GM20000 (cell line): Measurements from ENCODE around the gene INPP5B.
"Not testable (repeated sequence)": the region's sequence is repeated elsewhere in the genome, so short reads cannot be mapped to it uniquely, and the experiment has no call there.

Source experiments
- DNase-seq: peaks from one replicate; pipeline ENCODE4 v3.0.0; 2012; ENCODE audit warnings: low spot score
- CTCF ChIP-seq: IDR thresholded peaks from 2 replicates; pipeline ENCODE4 v1.5.1; 2012; ENCODE audit warnings: mild to moderate bottlenecking, control low read depth; ENCODE audit errors: extremely low read depth, missing control alignments

Gene INPP5B

GRCh38 chr1:37975083-37975482 is 28.2 kb upstream of the INPP5B start:
- TF ChIP-seq CTCF: peak; percentile 27
- DNase-seq: not testable (repeated sequence)

- TF ChIP-seq CTCF: no peak
- no peak for DNase-seq
These were observed 27.7 kb upstream of the INPP5B start for GRCh38 chr1:37974567-37974966.

GRCh38 chr1:37973684-37974083 is 26.8 kb upstream of the INPP5B start:
- DNase-seq: not testable (repeated sequence)

- no peak for DNase-seq
- no peak for TF ChIP-seq CTCF
These were observed 18.4 kb upstream of the INPP5B start for GRCh38 chr1:37965301-37965700.

GRCh38 chr1:37964106-37964505 is 17.3 kb upstream of the INPP5B start:
- DNase-seq: not testable (repeated sequence)

- DNase-seq: no peak
- no peak for TF ChIP-seq CTCF
These were observed 11.8 kb upstream of the INPP5B start for GRCh38 chr1:37958690-37959089.

- no peak for DNase-seq
- TF ChIP-seq CTCF: no peak
These were observed 8.8 kb upstream of the INPP5B start for GRCh38 chr1:37955685-37956084.

- DNase-seq: no peak
- TF ChIP-seq CTCF: no peak
These were observed 7.6 kb upstream of the INPP5B start for GRCh38 chr1:37954316-37954971.

GRCh38 chr1:37952738-37953137 is 5.9 kb upstream of the INPP5B start:
- no peak for TF ChIP-seq CTCF
- no peak for DNase-seq
